GM12878 (cell line): ENCODE measurements around the gene MYD88. TPM values are rescaled to one million over a fixed set of nuclear protein-coding genes. Genes with fewer than 3 reads are reported as not detected.

ENCODE experiments used
- BCLAF1 ChIP-seq: fragments of 450-650 bp; IDR thresholded peaks from 2 replicates; pipeline ENCODE4 v1.6.1; 2017; ENCODE audit warnings: antibody characterized with exemption, mild to moderate bottlenecking, moderate library complexity
- CTCF ChIP-seq, 3 experiments: IDR thresholded peaks in 2 of 3; conservative IDR thresholded peaks in 1 of 3; 2 replicates each; pipeline ENCODE4 v1.5.1; 2011; ENCODE audit warnings: low read depth in 3 of 3, low read length in 3 of 3, mild to moderate bottlenecking in 3 of 3, control low read depth in 2 of 3, moderate library complexity in 2 of 3, inconsistent platforms in 1 of 3, mixed read lengths in 1 of 3; ENCODE audit not compliant: control insufficient read depth in 2 of 3, insufficient read depth in 1 of 3; ENCODE audit errors: extremely low read depth in 1 of 3
- E2F4 ChIP-seq: IDR thresholded peaks from 2 replicates; pipeline ENCODE4 v1.6.1; 2012; ENCODE audit warnings: low read depth, low read length, improper control_type of control experiment
- E4F1 ChIP-seq: fragments of 450-650 bp; IDR thresholded peaks from 2 replicates; pipeline ENCODE4 v1.6.1; 2018; ENCODE audit warnings: borderline replicate concordance, mild to moderate bottlenecking; ENCODE audit not compliant: partially characterized antibody
- EED ChIP-seq: sonication (generic); IDR thresholded peaks from 2 replicates; pipeline ENCODE4 v1.6.1; 2016; ENCODE audit warnings: antibody characterized with exemption, low read depth
- FOS ChIP-seq: IDR thresholded peaks from 3 replicates; pipeline ENCODE4 v1.6.1; 2011; ENCODE audit warnings: borderline replicate concordance; ENCODE audit not compliant: insufficient read length; ENCODE audit errors: extremely low read depth
- FOXM1 ChIP-seq: IDR thresholded peaks from 2 replicates; pipeline ENCODE4 v1.6.1; 2012; ENCODE audit warnings: low read depth, mild to moderate bottlenecking, inconsistent platforms, low read length, moderate library complexity
- HCFC1 ChIP-seq: fragments of 150-350 bp; IDR thresholded peaks from 2 replicates; pipeline ENCODE4 v1.6.1; 2014; ENCODE audit warnings: low read length
- HDGF ChIP-seq: fragments of 450-650 bp; IDR thresholded peaks from 2 replicates; pipeline ENCODE4 v1.6.1; 2016; ENCODE audit warnings: antibody characterized with exemption
- MYB ChIP-seq: fragments of 150-350 bp; IDR thresholded peaks from 2 replicates; pipeline ENCODE4 v1.6.1; 2014; ENCODE audit warnings: mild to moderate bottlenecking, low read depth, low read length, borderline replicate concordance
- NR2C1 ChIP-seq: fragments of 450-650 bp; IDR thresholded peaks from 2 replicates; pipeline ENCODE4 v1.6.1; 2017; ENCODE audit warnings: antibody characterized with exemption, mild to moderate bottlenecking, moderate library complexity
- REST ChIP-seq: IDR thresholded peaks from 2 replicates; pipeline ENCODE4 v1.6.1; 2012; ENCODE audit warnings: mild to moderate bottlenecking, low read depth, low read length
- SMARCA5 ChIP-seq: fragments of 450-650 bp; IDR thresholded peaks from 2 replicates; pipeline ENCODE4 v1.6.1; 2017; ENCODE audit warnings: mild to moderate bottlenecking
- SRF ChIP-seq, 2 experiments: IDR thresholded peaks; 2 replicates each; pipeline ENCODE4 v1.6.1; 2011; ENCODE audit warnings: low read depth in 2 of 2, low read length in 2 of 2, mild to moderate bottlenecking in 1 of 2, moderate library complexity in 1 of 2
- STAT1 ChIP-seq: fragments of 450-650 bp; conservative IDR thresholded peaks from 2 replicates; pipeline ENCODE4 v1.6.1; 2014; ENCODE audit warnings: antibody characterized with exemption, mild to moderate bottlenecking
- ZBED1 ChIP-seq: IDR thresholded peaks from 2 replicates; pipeline ENCODE4 v1.6.1; 2016; ENCODE audit warnings: borderline replicate concordance
- polyA plus RNA-seq, 11 experiments: library from polyadenylated mRNA; depleted of rRNA in 4 of 11; unstranded in 6 of 11; stranded (reverse) in 5 of 11; fragments of >200 nt; fragmentation: Nextera tagmentation in 4 of 11; fragmentation: Illumina TruSeq in 1 of 11; extraction: Ambion mirVana in 4 of 11; extraction: Trizol in 1 of 11; gene quantifications; 1 replicate in 1 of 11; 2 replicates in 10 of 11; pipeline versions ENCODE4 v1.2.1 to v1.2.3, GENCODE V29; 2011 to 2016; ENCODE audit warnings: inconsistent platforms in 2 of 11, missing spikeins in 2 of 11, low read depth in 1 of 11
- total RNA-seq, 4 experiments: library from RNA; depleted of rRNA in 3 of 4; stranded (reverse); fragments of >200 nt in 3 of 4; fragmentation: Illumina TruSeq in 1 of 4; extraction: Trizol in 1 of 4; gene quantifications; 2 replicates each; pipeline versions ENCODE4 v1.2.1 to v1.2.3, GENCODE V29; 2013 to 2021

Gene MYD88
- total and polyA plus RNA-seq, 10 of the 15 experiments (the other 5 are each of a cell fraction or from before 2014, with no cell fraction given): 5.5 to 84.8 (median 67.5) TPM

GRCh38 chr3:38138349-38139190, at the start of gene MYD88 (continued):
- TF ChIP-seq REST (no peak), STAT1 (peak; percentile 81; the same call in 1 of the 2 replicates), BCLAF1 (no peak), NR2C1 (no peak), MYB (no peak), SMARCA5 (no peak; the same call in 1 of the 2 replicates), ZBED1 (0 out of 2 replicates have a peak, but pooled peaks have one; percentile 18), E4F1 (no peak), HCFC1 (no peak), SRF (IDR thresholded peaks at IDR 0.05; ENCODE audit: low read depth in 2 of 2, low read length in 2 of 2) (0 out of 4 replicates have a peak, but pooled peaks of 1 of the 2 experiments have one; percentile 18), E2F4 (0 out of 2 replicates have a peak, but pooled peaks have one; percentile 21), FOXM1 (no peak), CTCF (IDR thresholded peaks at IDR 0.05 in 2 of 3, conservative IDR thresholded peaks at IDR 0.05 in 1 of 3; ENCODE audit: control insufficient read depth in 2 of 3, extremely low read depth in 1 of 3, insufficient read depth in 1 of 3, low read depth in 3 of 3, low read length in 3 of 3) (no peak), FOS (no peak), HDGF (peak; percentile 40; the same call in 1 of the 2 replicates), EED (peak; percentile 25; the same call in 1 of the 2 replicates)
